CD4-positive, alpha-beta T cell (primary cell): ENCODE results near the gene CLEC1B. TPM values are rescaled to one million over a fixed set of nuclear protein-coding genes. Genes with fewer than 3 reads are reported as not detected.

Experiments
- ATAC-seq: fragments of 200-7000 bp; cut with Tn5 transposase; one replicate; pipeline ENCODE4 v1.10.0; 2022; ENCODE audit warnings: mild to moderate bottlenecking; ENCODE audit not compliant: poor library complexity
- CTCF ChIA-PET: fragments of 350-600 bp; sonication (Branson Sonifier 250); formaldehyde crosslinking; loops from one replicate; lab custom pipeline; 2021; ENCODE audit warnings: antibody characterized with exemption, inconsistent platforms; lab: Charles Lee
- POLR2A ChIA-PET: fragments of 350-600 bp; sonication (Branson Sonifier 250); formaldehyde crosslinking; loops from one replicate; lab custom pipeline; 2021; ENCODE audit warnings: antibody characterized with exemption, inconsistent platforms; lab: Charles Lee
- DNase-seq, 14 experiments: peaks; one replicate each; pipeline ENCODE4 v3.0.0-alpha.2; 2013 to 2020; ENCODE audit warnings: mixed read lengths in 2 of 14
- H3K27ac ChIP-seq, 2 donors: one replicate each; pipeline versions ENCODE4 v1.5.1 to v1.7.0; 2013; ENCODE audit warnings: low read length in 2 of 2, low read depth in 1 of 2, mild to moderate bottlenecking in 1 of 2
- H3K27me3 ChIP-seq, 2 experiments: 1 replicate in 1 of 2; 2 replicates in 1 of 2; pipeline versions ENCODE4 v1.6.1 to v1.7.0; 2013; ENCODE audit warnings: low read length in 2 of 2, control low read depth in 1 of 2, mild to moderate bottlenecking in 1 of 2, moderate library complexity in 1 of 2; ENCODE audit not compliant: insufficient read depth in 2 of 2, control insufficient read depth in 1 of 2
- H3K36me3 ChIP-seq: one replicate; pipeline ENCODE4 v1.6.1; 2013; ENCODE audit warnings: low read length, control low read depth; ENCODE audit not compliant: insufficient read depth
- H3K4me1 ChIP-seq: one replicate; pipeline ENCODE4 v1.6.1; 2013; ENCODE audit warnings: low read length, control low read depth; ENCODE audit not compliant: insufficient read depth
- H3K4me3 ChIP-seq: one replicate; pipeline ENCODE4 v1.5.1; 2013; ENCODE audit warnings: mild to moderate bottlenecking, low read length, moderate library complexity
- H3K9me3 ChIP-seq, 2 experiments: 1 replicate in 1 of 2; 2 replicates in 1 of 2; pipeline versions ENCODE4 v1.6.1 to v1.7.0; 2013; ENCODE audit warnings: low read length in 2 of 2, mild to moderate bottlenecking in 2 of 2, control low read depth in 1 of 2, moderate library complexity in 1 of 2; ENCODE audit not compliant: control insufficient read depth in 1 of 2, insufficient read depth in 1 of 2
- H3K27ac Mint-ChIP-seq: one replicate; pipeline ENCODE4 v1.8.0; 2020; ENCODE audit warnings: mixed read lengths
- H3K27me3 Mint-ChIP-seq: one replicate; pipeline ENCODE4 v1.8.0; 2021; ENCODE audit warnings: mixed read lengths
- H3K36me3 Mint-ChIP-seq: one replicate; pipeline ENCODE4 v1.8.0; 2021; ENCODE audit warnings: low read depth, mixed read lengths
- H3K4me1 Mint-ChIP-seq: one replicate; pipeline ENCODE4 v1.8.0; 2021; ENCODE audit warnings: low read depth, mixed read lengths
- H3K4me3 Mint-ChIP-seq: one replicate; pipeline ENCODE4 v1.8.0; 2020; ENCODE audit warnings: mild to moderate bottlenecking, mixed read lengths
- H3K9me3 Mint-ChIP-seq: one replicate; pipeline ENCODE4 v1.8.0; 2020; ENCODE audit warnings: mixed read lengths
- intact Hi-C, 2 experiments: fragments of 100-400 bp; cut with DNase I in 1 of 2; cut with micrococcal nuclease in 1 of 2; formaldehyde crosslinking; loops; one replicate each; pipeline versions ENCODE4 v1.15.1 to v1.9.0; 2023 to 2025; cut with DNase I, micrococcal nuclease
- total RNA-seq, 174 experiments: library from RNA in 2 of 174; stranded (reverse) in 2 of 174; gene quantifications; one replicate each; pipeline ENCODE4 v1.2.3 and lab custom pipeline; 2021 to 2026
- TF ChIP-seq, protein P1 (sequence below): fragments of 200-600 bp; IDR thresholded peaks from one replicate; pipeline ENCODE4 v1.8.0; 2022; ENCODE audit warnings: antibody characterized with exemption, mild to moderate bottlenecking

CLEC1B gene
- total RNA-seq, 2 experiments from 2014 or later, result not detected

- POLR2A ChIA-PET, result no interaction called here
- H3K27me3 Mint-ChIP-seq, result peaks cover 19% of the 10 kb centered on the region
- Histone ChIP-seq H3K27ac (no peak overlapping the region), H3K4me1 (no peaks in the 10 kb centered on the region), H3K27me3 (peaks cover 0 to 4% of the 10 kb centered on the region in 2 experiments), H3K9me3 (no peaks in the 10 kb centered on the region), H3K36me3 (no peaks in the 10 kb centered on the region), H3K4me3 (no peak overlapping the region)
- ATAC-seq, result no peak
- DNase-seq, result no peak
- H3K27ac Mint-ChIP-seq, result no peak overlapping the region
- H3K9me3 Mint-ChIP-seq, result no peaks in the 10 kb centered on the region
- intact Hi-C loops, result no loop called here
- CTCF ChIA-PET, result no interaction called here
- no peaks in the 10 kb centered on the region for H3K36me3 Mint-ChIP-seq
- no peaks in the 10 kb centered on the region for H3K4me1 Mint-ChIP-seq
- TF ChIP-seq, protein P1, sequence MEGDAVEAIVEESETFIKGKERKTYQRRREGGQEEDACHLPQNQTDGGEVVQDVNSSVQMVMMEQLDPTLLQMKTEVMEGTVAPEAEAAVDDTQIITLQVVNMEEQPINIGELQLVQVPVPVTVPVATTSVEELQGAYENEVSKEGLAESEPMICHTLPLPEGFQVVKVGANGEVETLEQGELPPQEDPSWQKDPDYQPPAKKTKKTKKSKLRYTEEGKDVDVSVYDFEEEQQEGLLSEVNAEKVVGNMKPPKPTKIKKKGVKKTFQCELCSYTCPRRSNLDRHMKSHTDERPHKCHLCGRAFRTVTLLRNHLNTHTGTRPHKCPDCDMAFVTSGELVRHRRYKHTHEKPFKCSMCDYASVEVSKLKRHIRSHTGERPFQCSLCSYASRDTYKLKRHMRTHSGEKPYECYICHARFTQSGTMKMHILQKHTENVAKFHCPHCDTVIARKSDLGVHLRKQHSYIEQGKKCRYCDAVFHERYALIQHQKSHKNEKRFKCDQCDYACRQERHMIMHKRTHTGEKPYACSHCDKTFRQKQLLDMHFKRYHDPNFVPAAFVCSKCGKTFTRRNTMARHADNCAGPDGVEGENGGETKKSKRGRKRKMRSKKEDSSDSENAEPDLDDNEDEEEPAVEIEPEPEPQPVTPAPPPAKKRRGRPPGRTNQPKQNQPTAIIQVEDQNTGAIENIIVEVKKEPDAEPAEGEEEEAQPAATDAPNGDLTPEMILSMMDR, result no peak
- H3K4me3 Mint-ChIP-seq, result no peak overlapping the region
Measured at GRCh38 chr12:10016881-10017280, 18.0 kb upstream of the CLEC1B start.

GRCh38 chr12:10015450-10015849 lies 16.5 kb upstream of the CLEC1B start:
- DNase-seq (no peak), ATAC-seq (no peak)
- peaks cover 19% of the 10 kb centered on the region for H3K27me3 Mint-ChIP-seq
- POLR2A ChIA-PET, result no interaction called here
- TF ChIP-seq, protein P1, result no peak
- no peaks in the 10 kb centered on the region for H3K36me3 ChIP-seq
- no peak overlapping the region for H3K4me3 Mint-ChIP-seq
- no peaks in the 10 kb centered on the region for H3K4me1 Mint-ChIP-seq
- H3K9me3 ChIP-seq, result no peaks in the 10 kb centered on the region
- H3K9me3 Mint-ChIP-seq, result no peaks in the 10 kb centered on the region
- no peak overlapping the region for H3K27ac ChIP-seq
- no peaks in the 10 kb centered on the region for H3K36me3 Mint-ChIP-seq
- no peak overlapping the region for H3K27ac Mint-ChIP-seq
- H3K27me3 ChIP-seq, result peaks cover 0 to 4% of the 10 kb centered on the region in 2 experiments
- CTCF ChIA-PET, result no interaction called here
- no peak overlapping the region for H3K4me3 ChIP-seq
- intact Hi-C loops, result no loop called here
- no peaks in the 10 kb centered on the region for H3K4me1 ChIP-seq

DNA sequence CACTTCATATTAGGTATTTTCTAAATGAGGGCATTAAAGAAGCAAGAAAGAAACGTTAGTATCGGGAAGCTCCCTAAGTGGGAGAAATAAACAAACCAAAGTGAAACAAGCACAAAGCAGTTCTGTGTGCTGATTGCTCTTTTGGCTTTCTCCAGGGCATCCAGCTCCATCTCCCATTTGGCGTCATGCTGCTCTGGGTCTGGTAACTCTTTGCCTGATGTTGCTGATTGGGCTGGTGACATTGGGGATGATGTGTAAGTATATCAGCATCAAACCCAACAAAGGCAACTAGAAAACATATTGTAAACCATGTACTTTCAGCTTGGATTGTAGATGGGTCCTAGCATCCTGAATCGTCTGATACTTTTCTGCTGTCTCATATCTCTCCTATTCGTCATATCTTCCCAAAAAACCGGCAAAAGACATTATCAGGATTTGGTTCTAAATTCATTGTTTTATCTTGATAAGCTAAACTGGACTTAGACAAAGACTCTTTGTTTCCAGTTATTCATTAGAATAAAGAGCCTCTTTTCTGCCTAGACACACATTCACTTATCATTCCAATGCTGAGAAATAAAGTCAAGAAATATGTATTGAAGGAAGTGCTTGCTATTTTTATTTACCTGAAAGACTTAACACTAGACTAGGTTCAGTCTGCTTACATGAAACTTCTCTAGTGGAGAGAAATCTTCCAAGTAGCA lies 13.9 kb upstream of the CLEC1B start:
- CTCF ChIA-PET, result no interaction called here
- no peak overlapping the region for H3K27ac Mint-ChIP-seq
- no peak for ATAC-seq
- no peaks in the 10 kb centered on the region for H3K9me3 Mint-ChIP-seq
- peaks cover 23% of the 10 kb centered on the region for H3K27me3 Mint-ChIP-seq
- TF ChIP-seq, protein P1, result no peak
- H3K36me3 Mint-ChIP-seq, result no peaks in the 10 kb centered on the region
- Histone ChIP-seq H3K36me3 (no peaks in the 10 kb centered on the region), H3K9me3 (no peaks in the 10 kb centered on the region), H3K4me3 (no peak overlapping the region), H3K27me3 (peaks cover 0 to 4% of the 10 kb centered on the region in 2 experiments), H3K27ac (no peak overlapping the region), H3K4me1 (no peaks in the 10 kb centered on the region)
- DNase-seq, result no peak
- intact Hi-C loops, result no loop called here
- no peak overlapping the region for H3K4me3 Mint-ChIP-seq
- H3K4me1 Mint-ChIP-seq, result no peaks in the 10 kb centered on the region
- POLR2A ChIA-PET, result no interaction called here
